ENCODE measurements around the gene HJV. TPM values are rescaled to one million over a fixed set of nuclear protein-coding genes. Genes with fewer than 3 reads are reported as not detected.

HJV gene
- total and polyA plus RNA-seq, 2 donors from 2014 or later = 1.3 TPM; not detected in 1

- Histone ChIP-seq H3K27me3 (ENCODE audit: control insufficient read depth, insufficient read depth, low read length) (no peaks in the 10 kb centered on the region), H3K4me1 (ENCODE audit: control insufficient read depth in 2 of 3, insufficient read depth in 2 of 3, low read depth in 1 of 3, low read length in 3 of 3) (peaks cover 20 to 55% (median 51%) of the 10 kb centered on the region in 3 donors), H3K4me3 (ENCODE audit: low read length in 3 of 3) (peak overlapping the region in 2 of 3 donors; percentile 15 to 30), H3K36me3 (ENCODE audit: control insufficient read depth in 2 of 3, insufficient read depth in 3 of 3, low read length in 3 of 3) (no peaks in the 10 kb centered on the region), H3K27ac (ENCODE audit: low read depth in 2 of 2, low read length in 2 of 2) (peak overlapping the region; percentile 92 to 94), H3K9me3 (ENCODE audit: control insufficient read depth in 2 of 3, insufficient read depth in 1 of 3, low read length in 3 of 3) (no peaks in the 10 kb centered on the region), H3K9ac (ENCODE audit: low read length in 3 of 3) (peak overlapping the region in 2 of 3 donors; percentile 1 to 49)
- no peak for TF ChIP-seq CTCF (IDR thresholded peaks at IDR 0.05; ENCODE audit: borderline replicate concordance, extremely low read depth, insufficient read depth)
- FAIRE-seq = no peak
- DNase-seq = peak in 1 of 5 donors; percentile 30
- intact Hi-C loops (cut with DNase I) = no loop called here
Observed at GRCh38 chr1:145980457-145980994, 41.0 kb downstream of the HJV start.

GRCh38 chr1:145979746-145980456 is 41.6 kb downstream of the HJV start:
- Histone ChIP-seq H3K27ac (ENCODE audit: low read depth in 2 of 2, low read length in 2 of 2) (peak overlapping the region; percentile 92 to 94), H3K36me3 (ENCODE audit: control insufficient read depth in 2 of 3, insufficient read depth in 3 of 3, low read length in 3 of 3) (no peaks in the 10 kb centered on the region), H3K9me3 (ENCODE audit: control insufficient read depth in 2 of 3, insufficient read depth in 1 of 3, low read length in 3 of 3) (no peaks in the 10 kb centered on the region), H3K4me3 (ENCODE audit: low read length in 3 of 3) (peak overlapping the region; percentile 0 to 37 (median 30)), H3K9ac (ENCODE audit: low read length in 3 of 3) (peak overlapping the region in 2 of 3 donors; percentile 34 to 49), H3K27me3 (ENCODE audit: control insufficient read depth, insufficient read depth, low read length) (no peaks in the 10 kb centered on the region), H3K4me1 (ENCODE audit: control insufficient read depth in 2 of 3, insufficient read depth in 2 of 3, low read depth in 1 of 3, low read length in 3 of 3) (peaks cover 20 to 49% (median 45%) of the 10 kb centered on the region in 3 donors)
- intact Hi-C loops (cut with DNase I) = no loop called here
- no peak for TF ChIP-seq CTCF (IDR thresholded peaks at IDR 0.05; ENCODE audit: borderline replicate concordance, extremely low read depth, insufficient read depth)
- FAIRE-seq = no peak
- DNase-seq = peak in 1 of 5 donors; percentile 58

- H3K9me3 ChIP-seq (ENCODE audit: control insufficient read depth in 2 of 3, insufficient read depth in 1 of 3, low read length in 3 of 3) = no peaks in the 10 kb centered on the region
- no peaks in the 10 kb centered on the region for H3K27me3 ChIP-seq (ENCODE audit: control insufficient read depth, insufficient read depth, low read length)
- H3K9ac ChIP-seq (ENCODE audit: low read length in 3 of 3) = peak overlapping the region; percentile 31 to 87 (median 63)
- DNase-seq (peak; percentile 95 to 100 (median 96)), FAIRE-seq (peak; percentile 45)
- intact Hi-C loops (cut with DNase I) = no loop called here
- peaks cover 20 to 46% (median 45%) of the 10 kb centered on the region in 3 donors for H3K4me1 ChIP-seq (ENCODE audit: control insufficient read depth in 2 of 3, insufficient read depth in 2 of 3, low read depth in 1 of 3, low read length in 3 of 3)
- no peak for TF ChIP-seq CTCF (IDR thresholded peaks at IDR 0.05; ENCODE audit: borderline replicate concordance, extremely low read depth, insufficient read depth)
- H3K4me3 ChIP-seq (ENCODE audit: low read length in 3 of 3) = peak overlapping the region; percentile 37 to 43 (median 39)
- peak overlapping the region; percentile 92 to 94 for H3K27ac ChIP-seq (ENCODE audit: low read depth in 2 of 2, low read length in 2 of 2)
- H3K36me3 ChIP-seq (ENCODE audit: control insufficient read depth in 2 of 3, insufficient read depth in 3 of 3, low read length in 3 of 3) = no peaks in the 10 kb centered on the region
Observed at GRCh38 chr1:145978854-145979745, 42.4 kb downstream of the HJV start.
